SU-DHL-6 (cell line): Measurements from ENCODE around the gene VSTM2L.

ENCODE experiments used
- CTCF ChIP-seq: fragments of 200-600 bp; sonication (generic); IDR thresholded peaks from one replicate; pipeline ENCODE4 v1.5.1; 2017; ENCODE audit warnings: antibody characterized with exemption, mild to moderate bottlenecking, low read length, moderate library complexity; ENCODE audit not compliant: insufficient read depth, poor library complexity, severe bottlenecking
- EZH2phosphoT487 ChIP-seq: fragments of 200-600 bp; sonication (generic), shearing (Covaris generic); conservative IDR thresholded peaks from 2 replicates; pipeline ENCODE4 v1.6.1; 2018; ENCODE audit warnings: mild to moderate bottlenecking, antibody characterized with exemption, low read length, moderate library complexity, mixed read lengths

- no peak for TF ChIP-seq CTCF
- TF ChIP-seq EZH2phosphoT487 = no peak
Observed at GRCh38 chr20:37932919-37933318, 30.0 kb downstream of the VSTM2L start.
